Activated T-helper 2 cell treated with anti-CD3 and anti-CD28 coated beads, Interferon-gamma antibody, Interleukin-2, Interleukin-4, amounts not matched to agents 10 μg/mL and 5 μg/mL and 100 μg/mL, durations not matched to agents 14 hours and 24 hours and 36 hours (primary cell): ENCODE data around the gene FAAP100. TPM values are rescaled to one million over a fixed set of nuclear protein-coding genes. Genes with fewer than 3 reads are reported as not detected.
"Not testable (repeated sequence)": the region's sequence is repeated elsewhere in the genome, so short reads cannot be mapped to it uniquely, and the experiment has no call there.

ENCODE experiments used
- DNase-seq: peaks from one replicate; pipeline ENCODE4 v3.0.0; 2021; ENCODE audit warnings: low spot score
- H3K27ac Mint-ChIP-seq: one replicate; pipeline ENCODE4 v1.8.0; 2021; ENCODE audit warnings: mixed read lengths
- H3K27me3 Mint-ChIP-seq: one replicate; pipeline ENCODE4 v1.8.0; 2021; ENCODE audit warnings: low read depth, mixed read lengths
- H3K36me3 Mint-ChIP-seq: one replicate; pipeline ENCODE4 v1.8.0; 2021; ENCODE audit warnings: low read depth, mixed read lengths
- H3K4me1 Mint-ChIP-seq: one replicate; pipeline ENCODE4 v1.8.0; 2021; ENCODE audit warnings: low read depth, mixed read lengths
- H3K4me3 Mint-ChIP-seq: one replicate; pipeline ENCODE4 v1.8.0; 2021; ENCODE audit warnings: low read depth, mild to moderate bottlenecking, moderate library complexity, mixed read lengths
- H3K9me3 Mint-ChIP-seq: one replicate; pipeline ENCODE4 v1.8.0; 2021; ENCODE audit warnings: mixed read lengths
- intact Hi-C: fragments of 100-400 bp; cut with micrococcal nuclease; formaldehyde crosslinking; loops from one replicate; pipeline ENCODE4 v1.15.1; 2023
- total RNA-seq: library from RNA; stranded (reverse); gene quantifications from 2 replicates; pipeline ENCODE4 v1.2.3, GENCODE V29; 2022

The FAAP100 gene
- 61.6 and 64.4 TPM in 2 replicates for total RNA-seq

GRCh38 chr17:81552244-81553017, at the start of gene FAAP100:
TSS of gene FAAP100 (minus strand) at chr17:81552353. CDS start at chr17:81552330, 23 bp downstream.
- intact Hi-C loops, result loop anchor here (1.0 to 5.0 kb wide), 2 partner anchors 37 to 300 kb away; no protein-coding TSS in a partner anchor
- H3K27me3 Mint-ChIP-seq, result no peaks in the 10 kb centered on the region
- H3K27ac Mint-ChIP-seq, result peak within 1 kb of the TSS; percentile 88
- peaks cover 41% of the 10 kb centered on the region for H3K36me3 Mint-ChIP-seq
- H3K4me1 Mint-ChIP-seq, result peaks cover 19% of the 10 kb centered on the region
- peak; percentile 83 for DNase-seq
- H3K4me3 Mint-ChIP-seq, result peak within 1 kb of the TSS; percentile 89
- H3K9me3 Mint-ChIP-seq, result no peaks in the 10 kb centered on the region

GRCh38 chr17:81601525-81602120, 49.5 kb upstream of the FAAP100 start:
- Mint-ChIP-seq H3K9me3 (no peaks in the 10 kb centered on the region), H3K4me3 (no peak overlapping the region), H3K4me1 (peaks cover 5% of the 10 kb centered on the region), H3K27ac (peak overlapping the region; percentile 52), H3K27me3 (no peaks in the 10 kb centered on the region), H3K36me3 (peaks cover 55% of the 10 kb centered on the region)
- intact Hi-C loops, result loop anchor here (5.0 kb wide), 1 partner anchor 84 kb away; no protein-coding TSS in a partner anchor
- DNase-seq, result peak; percentile 24

GRCh38 chr17:81599719-81600486, 47.8 kb upstream of the FAAP100 start:
- intact Hi-C loops, result loop anchor here (5.0 kb wide), 1 partner anchor 83 kb away; no protein-coding TSS in a partner anchor
- Mint-ChIP-seq H3K9me3 (no peaks in the 10 kb centered on the region), H3K36me3 (peaks cover 53% of the 10 kb centered on the region), H3K4me3 (no peak overlapping the region), H3K4me1 (peaks cover 5% of the 10 kb centered on the region), H3K27ac (no peak overlapping the region), H3K27me3 (no peaks in the 10 kb centered on the region)
- no peak for DNase-seq

- no peak for DNase-seq
- Mint-ChIP-seq H3K27ac (no peak overlapping the region), H3K27me3 (no peaks in the 10 kb centered on the region), H3K4me1 (peaks cover 2% of the 10 kb centered on the region), H3K9me3 (no peaks in the 10 kb centered on the region), H3K36me3 (peaks cover 66% of the 10 kb centered on the region), H3K4me3 (no peak overlapping the region)
- intact Hi-C loops, result no loop called here
Measured at GRCh38 chr17:81593105-81593871, 41.1 kb upstream of the FAAP100 start.

- no peaks in the 10 kb centered on the region for H3K9me3 Mint-ChIP-seq
- H3K27ac Mint-ChIP-seq, result no peak overlapping the region
- peaks cover 69% of the 10 kb centered on the region for H3K36me3 Mint-ChIP-seq
- no peaks in the 10 kb centered on the region for H3K27me3 Mint-ChIP-seq
- intact Hi-C loops, result no loop called here
- no peak overlapping the region for H3K4me3 Mint-ChIP-seq
- no peak for DNase-seq
- no peaks in the 10 kb centered on the region for H3K4me1 Mint-ChIP-seq
Measured at GRCh38 chr17:81591971-81592370, 39.8 kb upstream of the FAAP100 start.

- Mint-ChIP-seq H3K9me3 (no peaks in the 10 kb centered on the region), H3K27me3 (no peaks in the 10 kb centered on the region), H3K4me3 (no peak overlapping the region), H3K4me1 (no peaks in the 10 kb centered on the region), H3K27ac (no peak overlapping the region), H3K36me3 (peaks cover 74% of the 10 kb centered on the region)
- DNase-seq, result no peak
- intact Hi-C loops, result no loop called here
Measured at GRCh38 chr17:81590121-81590520, 38.0 kb upstream of the FAAP100 start.

- Mint-ChIP-seq H3K4me3 (no peak overlapping the region), H3K27me3 (no peaks in the 10 kb centered on the region), H3K36me3 (peaks cover 71% of the 10 kb centered on the region), H3K27ac (no peak overlapping the region), H3K9me3 (no peaks in the 10 kb centered on the region), H3K4me1 (no peaks in the 10 kb centered on the region)
- no peak for DNase-seq
- intact Hi-C loops, result no loop called here
Measured at GRCh38 chr17:81589612-81590011, 37.5 kb upstream of the FAAP100 start.

GRCh38 chr17:81586096-81586495, 33.9 kb upstream of the FAAP100 start:
- H3K4me1 Mint-ChIP-seq, result no peaks in the 10 kb centered on the region
- no peak for DNase-seq
- intact Hi-C loops, result no loop called here
- H3K27me3 Mint-ChIP-seq, result no peaks in the 10 kb centered on the region
- peaks cover 72% of the 10 kb centered on the region for H3K36me3 Mint-ChIP-seq
- H3K4me3 Mint-ChIP-seq, result no peak overlapping the region
- no peak overlapping the region for H3K27ac Mint-ChIP-seq
- no peaks in the 10 kb centered on the region for H3K9me3 Mint-ChIP-seq

GRCh38 chr17:81584771-81585170, 32.6 kb upstream of the FAAP100 start:
- intact Hi-C loops, H3K27ac Mint-ChIP-seq, H3K4me1 Mint-ChIP-seq, H3K4me3 Mint-ChIP-seq, DNase-seq, H3K9me3 Mint-ChIP-seq, H3K27me3 Mint-ChIP-seq: not testable (repeated sequence)
- H3K36me3 Mint-ChIP-seq, result peaks cover 70% of the 10 kb centered on the region

GRCh38 chr17:81583589-81584342, 31.6 kb upstream of the FAAP100 start:
- Mint-ChIP-seq H3K4me3 (no peak overlapping the region), H3K9me3 (no peaks in the 10 kb centered on the region), H3K36me3 (peaks cover 67% of the 10 kb centered on the region), H3K27ac (peak overlapping the region; percentile 7), H3K27me3 (no peaks in the 10 kb centered on the region), H3K4me1 (no peaks in the 10 kb centered on the region)
- DNase-seq, result no peak
- intact Hi-C loops, result no loop called here

- H3K4me1 Mint-ChIP-seq, result peaks cover 3% of the 10 kb centered on the region
- H3K27me3 Mint-ChIP-seq, result no peaks in the 10 kb centered on the region
- DNase-seq, result no peak
- H3K9me3 Mint-ChIP-seq, result no peaks in the 10 kb centered on the region
- intact Hi-C loops, result no loop called here
- no peak overlapping the region for H3K27ac Mint-ChIP-seq
- H3K36me3 Mint-ChIP-seq, result peaks cover 65% of the 10 kb centered on the region
- no peak overlapping the region for H3K4me3 Mint-ChIP-seq
Measured at GRCh38 chr17:81582749-81583148, 30.6 kb upstream of the FAAP100 start.

- H3K27ac Mint-ChIP-seq, result no peak overlapping the region
- DNase-seq, result no peak
- no peaks in the 10 kb centered on the region for H3K27me3 Mint-ChIP-seq
- H3K9me3 Mint-ChIP-seq, result no peaks in the 10 kb centered on the region
- H3K36me3 Mint-ChIP-seq, result peaks cover 69% of the 10 kb centered on the region
- intact Hi-C loops, result no loop called here
- H3K4me1 Mint-ChIP-seq, result peaks cover 3% of the 10 kb centered on the region
- no peak overlapping the region for H3K4me3 Mint-ChIP-seq
Measured at GRCh38 chr17:81582341-81582740, 30.2 kb upstream of the FAAP100 start.
